ENCODE data around the gene SMAGP.

SMAGP gene

GRCh38 chr12:51197736-51198567, 72.3 kb downstream of the SMAGP start:
- no peak for DNase-seq (ENCODE audit: low read depth, low spot score)

- no peak for DNase-seq (ENCODE audit: low read depth, low spot score)
Observed at GRCh38 chr12:51196547-51196946, 73.7 kb downstream of the SMAGP start.

DNA sequence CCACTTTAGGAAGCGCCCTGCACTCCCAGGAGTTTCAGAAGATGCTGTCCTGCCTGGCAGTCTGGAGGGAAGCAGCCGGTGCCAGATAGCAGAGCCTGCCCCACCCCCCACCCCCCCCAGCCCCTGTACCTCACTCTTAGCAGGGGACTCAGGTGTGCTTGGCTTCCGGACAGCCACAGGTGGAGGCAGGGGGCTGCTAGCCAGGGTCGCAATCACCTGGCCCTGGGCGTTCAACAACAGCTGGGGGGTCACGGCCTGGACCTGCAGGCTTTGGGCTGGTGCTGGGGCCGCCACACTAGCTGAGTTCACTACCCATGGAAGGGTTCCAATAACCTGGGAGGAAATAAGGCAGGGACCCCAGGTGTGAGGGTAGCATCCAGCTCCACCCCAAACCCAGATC, 74.4 kb downstream of the SMAGP start:
- no peak for DNase-seq (ENCODE audit: low read depth, low spot score)

Data from astrocyte of the hippocampus (primary cell).